Prostate gland (tissue), 2 donors: ENCODE data around the gene LASP1. TPM values are rescaled to one million over a fixed set of nuclear protein-coding genes. Genes with fewer than 3 reads are reported as not detected.
A peak's percentile ranks its signal among the peaks of the same experiment; 100 is the strongest.
"Not testable (repeated sequence)": the region's sequence is repeated elsewhere in the genome, so short reads cannot be mapped to it uniquely, and the experiment has no call there.

Source experiments
- DNase-seq: peaks from one replicate; pipeline ENCODE4 v3.0.0-alpha.2; 2019; ENCODE audit warnings: low spot score
- H3K27ac ChIP-seq, 2 donors: fragments of 200-600 bp; sonication (generic); 2 replicates each; pipeline ENCODE4 v1.5.1; 2017 to 2019
- H3K27me3 ChIP-seq: fragments of 200-600 bp; sonication (generic); replicated peaks from 2 replicates; pipeline ENCODE4 v1.5.1; 2019; ENCODE audit not compliant: insufficient read depth
- H3K36me3 ChIP-seq, 2 donors: fragments of 200-600 bp; sonication (generic); 1 replicate in 1 of 2; 2 replicates in 1 of 2; pipeline versions ENCODE4 v1.5.1 to v1.8.1; 2017 to 2019
- H3K4me1 ChIP-seq: fragments of 200-600 bp; sonication (generic); replicated peaks from 2 replicates; pipeline ENCODE4 v1.5.1; 2019
- H3K4me3 ChIP-seq, 2 donors: fragments of 200-600 bp; sonication (generic); 2 replicates each; pipeline ENCODE4 v1.5.1; 2017 to 2019
- H3K9me3 ChIP-seq: fragments of 200-600 bp; sonication (generic); 2 replicates; pipeline ENCODE4 v1.5.1; 2017
- POLR2A ChIP-seq: fragments of 450-650 bp; IDR thresholded peaks from one replicate; pipeline ENCODE4 v1.6.1; 2016; ENCODE audit warnings: antibody characterized with exemption, mild to moderate bottlenecking
- POLR2AphosphoS5 ChIP-seq: sonication (generic); formaldehyde crosslinking; IDR thresholded peaks from one replicate; pipeline ENCODE4 v1.6.1; 2017; ENCODE audit warnings: antibody characterized with exemption
- WGBS: methylation state at CpG from one replicate; pipeline ENCODE4 v1.1.5; 2018; 5-methylcytosine and 5-hydroxymethylcytosine counted together
- intact Hi-C: fragments of 100-400 bp; cut with DNase I; formaldehyde crosslinking; loops from one replicate; pipeline ENCODE4 v1.14.2; 2022
- total RNA-seq, 2 donors: library from RNA; depleted of rRNA; stranded (reverse); fragments of >200 nt; gene quantifications; one replicate each; pipeline ENCODE4 v1.1.0, GENCODE V29; 2016
- TF ChIP-seq, protein P1 (sequence below), 4 experiments: fragments of 200-600 bp in 2 of 4; fragments of 450-650 bp in 2 of 4; sonication (generic) in 2 of 4; IDR thresholded peaks; 1 replicate in 3 of 4; 2 replicates in 1 of 4; pipeline ENCODE4 v1.5.1; 2016 to 2019; ENCODE audit warnings: antibody characterized with exemption in 4 of 4, mild to moderate bottlenecking in 2 of 4, moderate library complexity in 2 of 4

The LASP1 gene
- total RNA-seq, 2 donors from 2014 or later = 61.8 to 93.4 TPM

DNA sequence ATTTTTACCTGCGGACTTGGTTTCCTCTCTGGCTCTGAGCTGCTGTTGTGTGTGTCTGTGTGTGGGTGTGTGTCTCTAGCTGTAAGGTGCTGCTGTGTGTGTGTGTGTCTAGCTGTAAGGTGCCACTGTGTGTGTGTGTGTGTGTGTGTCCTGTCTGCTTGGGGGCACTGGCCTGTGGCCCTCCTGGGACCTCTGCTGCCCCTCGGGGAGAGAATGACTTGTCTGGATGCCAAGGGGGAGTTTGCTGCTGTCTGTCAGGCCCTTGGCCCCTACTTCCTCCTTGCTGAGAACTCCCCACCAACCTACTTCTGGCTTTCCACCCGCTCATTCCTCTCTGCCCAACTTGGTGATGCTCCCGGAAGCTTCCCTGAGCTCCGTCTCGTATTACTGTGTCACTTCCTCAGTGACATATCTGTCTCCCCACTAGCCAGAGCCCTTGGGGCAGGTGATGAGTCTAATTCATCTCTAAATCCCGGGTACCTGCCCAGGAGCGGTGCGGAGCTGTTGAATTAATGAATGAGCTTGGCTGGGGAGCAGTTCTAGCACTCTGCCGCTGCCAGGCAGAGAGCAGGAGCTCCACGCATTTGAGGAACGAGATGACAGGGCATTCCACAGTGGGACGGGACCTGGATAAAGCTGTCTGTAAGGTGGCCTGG lies 52.0 kb downstream of the LASP1 start:
- Histone ChIP-seq H3K9me3 (no peaks in the 10 kb centered on the region), H3K27ac (no peak overlapping the region)
- 74% methylated on average over 13 of the region's 13 CpGs for WGBS

DNA sequence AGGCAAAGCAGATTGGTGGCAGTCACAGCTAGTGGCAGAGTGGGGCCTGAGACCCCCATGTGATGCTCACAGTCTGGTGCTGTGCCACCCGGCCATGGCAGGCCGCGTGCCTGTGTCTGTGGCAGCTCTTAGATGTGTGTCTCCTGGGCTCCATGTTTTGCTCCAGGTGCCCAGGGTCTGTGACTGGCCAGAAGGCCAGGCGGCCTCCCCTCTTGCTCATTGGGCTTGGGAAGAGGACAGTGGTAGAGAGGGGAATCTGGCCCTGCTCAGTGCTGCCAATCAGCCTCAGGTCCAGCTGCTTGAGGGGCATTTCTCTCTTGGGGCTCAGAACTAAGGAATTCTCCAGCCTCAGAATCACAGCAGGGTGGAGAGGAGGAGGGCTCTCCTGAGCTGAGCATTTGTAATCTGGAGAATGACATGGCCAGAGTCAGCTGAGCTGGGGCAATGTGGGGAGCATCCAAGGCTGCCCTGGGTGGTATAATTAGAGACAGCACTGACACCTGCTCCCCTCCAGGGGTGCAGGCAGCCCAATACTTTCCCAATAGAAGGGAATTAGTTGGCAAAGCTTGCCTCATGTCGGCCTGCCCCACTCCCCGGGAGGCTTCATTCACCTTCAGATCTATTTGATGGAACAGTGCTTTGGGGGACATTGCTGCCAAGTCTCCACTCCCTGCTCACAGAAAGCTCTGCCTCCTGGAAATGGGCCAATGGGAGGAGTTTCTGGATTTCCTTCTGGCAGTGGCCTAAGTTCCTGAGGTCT lies 52.9 kb downstream of the LASP1 start:
- H3K27me3 ChIP-seq = no peaks in the 10 kb centered on the region
- 50% methylated on average over 6 of the region's 6 CpGs for WGBS
- no peak overlapping the region for H3K27ac ChIP-seq
- peak; percentile 58 for DNase-seq
- no peaks in the 10 kb centered on the region for H3K4me1 ChIP-seq
- H3K9me3 ChIP-seq = no peaks in the 10 kb centered on the region
- H3K4me3 ChIP-seq = no peak overlapping the region
- intact Hi-C loops = no loop called here
- no peak for TF ChIP-seq POLR2AphosphoS5
- no peak for TF ChIP-seq POLR2A
- TF ChIP-seq, protein P1, sequence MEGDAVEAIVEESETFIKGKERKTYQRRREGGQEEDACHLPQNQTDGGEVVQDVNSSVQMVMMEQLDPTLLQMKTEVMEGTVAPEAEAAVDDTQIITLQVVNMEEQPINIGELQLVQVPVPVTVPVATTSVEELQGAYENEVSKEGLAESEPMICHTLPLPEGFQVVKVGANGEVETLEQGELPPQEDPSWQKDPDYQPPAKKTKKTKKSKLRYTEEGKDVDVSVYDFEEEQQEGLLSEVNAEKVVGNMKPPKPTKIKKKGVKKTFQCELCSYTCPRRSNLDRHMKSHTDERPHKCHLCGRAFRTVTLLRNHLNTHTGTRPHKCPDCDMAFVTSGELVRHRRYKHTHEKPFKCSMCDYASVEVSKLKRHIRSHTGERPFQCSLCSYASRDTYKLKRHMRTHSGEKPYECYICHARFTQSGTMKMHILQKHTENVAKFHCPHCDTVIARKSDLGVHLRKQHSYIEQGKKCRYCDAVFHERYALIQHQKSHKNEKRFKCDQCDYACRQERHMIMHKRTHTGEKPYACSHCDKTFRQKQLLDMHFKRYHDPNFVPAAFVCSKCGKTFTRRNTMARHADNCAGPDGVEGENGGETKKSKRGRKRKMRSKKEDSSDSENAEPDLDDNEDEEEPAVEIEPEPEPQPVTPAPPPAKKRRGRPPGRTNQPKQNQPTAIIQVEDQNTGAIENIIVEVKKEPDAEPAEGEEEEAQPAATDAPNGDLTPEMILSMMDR (IDR thresholded peaks at IDR 0.05) = no peak
- H3K36me3 ChIP-seq = no peaks in the 10 kb centered on the region

More for the DNA sequence above, 52.0 kb downstream of the LASP1 start:
- Histone ChIP-seq H3K36me3 (no peaks in the 10 kb centered on the region), H3K27me3 (no peaks in the 10 kb centered on the region), H3K4me3 (no peak overlapping the region), H3K4me1 (no peaks in the 10 kb centered on the region)
- intact Hi-C loops = no loop called here
- TF ChIP-seq, protein P1 (IDR thresholded peaks at IDR 0.05) = no peak
- no peak for DNase-seq

DNA sequence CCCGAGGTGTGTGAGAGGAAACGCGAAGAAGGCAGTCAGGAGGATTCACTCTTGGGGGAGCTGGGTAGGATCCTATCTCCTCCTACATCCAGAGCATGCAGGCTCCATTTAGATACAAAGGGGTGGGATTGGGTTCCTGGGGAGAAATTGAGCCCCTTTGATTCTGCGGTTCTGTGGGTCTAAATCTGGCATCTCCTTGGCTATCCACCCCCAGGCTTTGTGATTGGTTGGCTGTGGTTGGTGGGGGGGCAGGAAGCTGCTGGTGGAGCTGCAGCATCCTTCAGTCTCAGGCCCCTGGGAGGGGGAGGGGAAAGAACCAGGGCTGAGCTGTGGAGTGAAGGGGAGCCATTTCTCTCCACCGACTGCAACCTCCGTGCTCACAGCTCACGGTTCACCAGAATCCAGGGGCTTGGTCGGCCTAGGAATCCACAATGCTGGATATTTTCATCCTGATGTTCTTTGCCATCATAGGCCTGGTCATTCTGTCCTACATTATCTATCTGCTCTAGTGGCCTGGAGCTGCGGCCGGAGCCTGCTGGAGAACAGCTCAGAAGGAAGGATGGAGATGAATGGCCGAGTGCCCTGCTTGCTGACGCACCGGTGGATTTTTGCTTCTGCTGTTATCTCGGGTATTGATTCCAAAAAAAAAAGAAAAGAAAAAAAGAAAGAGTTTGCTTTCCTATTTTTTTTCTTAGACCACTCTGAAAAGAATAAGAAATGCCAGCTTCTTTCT lies 55.6 kb downstream of the LASP1 start, which contains the start of gene LASP1NB:
TSS of gene LASP1NB (plus strand) at position 352 of the 733 bp plus-strand sequence.
- H3K4me1 ChIP-seq = no peaks in the 10 kb centered on the region
- H3K36me3 ChIP-seq = no peaks in the 10 kb centered on the region
- TF ChIP-seq POLR2A (no peak), POLR2AphosphoS5 (no peak)
- TF ChIP-seq, protein P1 (IDR thresholded peaks at IDR 0.05) = no peak
- no peaks in the 10 kb centered on the region for H3K9me3 ChIP-seq
- whole genome bisulfite sequencing = 51% methylated on average over 14 of the region's 14 CpGs
- intact Hi-C loops = loop anchor here (2.0 to 5.0 kb wide), 2 partner anchors 45 to 53 kb away; partner anchors contain the start of gene LASP1
- DNase-seq = no peak
- H3K27me3 ChIP-seq = no peaks in the 10 kb centered on the region
- H3K4me3 ChIP-seq = no peak within 1 kb of the TSS
- no peak within 1 kb of the TSS for H3K27ac ChIP-seq

GRCh38 chr17:38926293-38927070 lies 56.6 kb downstream of the LASP1 start:
- intact Hi-C loops = loop anchor here (5.0 kb wide), 1 partner anchor 54 kb away; the partner anchor contains the start of gene LASP1
- Histone ChIP-seq H3K27ac (no peak overlapping the region), H3K9me3 (no peaks in the 10 kb centered on the region), H3K4me3 (no peak overlapping the region), H3K36me3 (no peaks in the 10 kb centered on the region), H3K27me3 (no peaks in the 10 kb centered on the region), H3K4me1 (no peaks in the 10 kb centered on the region)
- 69% methylated on average over 2 of the region's 2 CpGs for WGBS
- TF ChIP-seq POLR2AphosphoS5 (no peak), POLR2A (no peak)
- TF ChIP-seq, protein P1 (IDR thresholded peaks at IDR 0.05) = no peak
- DNase-seq = no peak

- 95% methylated on average over 7 of the region's 36 CpGs for WGBS
- H3K9me3 ChIP-seq, H3K36me3 ChIP-seq, DNase-seq, intact Hi-C loops, H3K4me3 ChIP-seq, H3K27me3 ChIP-seq, H3K4me1 ChIP-seq, H3K27ac ChIP-seq: not testable (repeated sequence)
Measured at GRCh38 chr17:38930782-38931181, 60.9 kb downstream of the LASP1 start.

DNA sequence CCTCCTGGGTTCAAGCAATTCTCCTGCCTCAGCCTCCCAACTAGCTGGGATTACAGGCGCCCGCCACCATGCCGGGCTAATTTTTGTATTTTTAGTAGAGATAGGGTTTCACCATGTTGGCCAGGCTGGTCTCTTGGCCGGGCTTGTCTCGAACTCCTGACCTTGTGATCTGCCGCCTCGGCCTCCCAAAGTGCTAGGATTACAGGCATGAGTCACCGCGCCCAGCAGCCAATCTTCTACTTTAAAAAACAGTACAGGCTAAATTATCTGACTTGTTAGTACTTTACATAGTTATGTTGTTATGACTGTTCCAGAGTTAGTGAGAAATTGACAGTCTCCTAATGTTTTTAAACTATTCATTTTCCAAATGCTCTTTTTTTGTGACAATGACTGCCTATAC lies 64.1 kb downstream of the LASP1 start:
- H3K27me3 ChIP-seq, DNase-seq, H3K9me3 ChIP-seq, H3K4me1 ChIP-seq, H3K36me3 ChIP-seq, H3K4me3 ChIP-seq, intact Hi-C loops, H3K27ac ChIP-seq: not testable (repeated sequence)
- 71% methylated on average over 9 of the region's 9 CpGs for WGBS
